LNCAP (cell line): Measurements from ENCODE around the gene DAD1.

Experiments
- TF ChIP-seq, protein P1 (sequence below): fragments of 450-650 bp; IDR thresholded peaks from 2 replicates; pipeline ENCODE4 v1.5.1; 2017; ENCODE audit warnings: mild to moderate bottlenecking

The DAD1 gene

DNA sequence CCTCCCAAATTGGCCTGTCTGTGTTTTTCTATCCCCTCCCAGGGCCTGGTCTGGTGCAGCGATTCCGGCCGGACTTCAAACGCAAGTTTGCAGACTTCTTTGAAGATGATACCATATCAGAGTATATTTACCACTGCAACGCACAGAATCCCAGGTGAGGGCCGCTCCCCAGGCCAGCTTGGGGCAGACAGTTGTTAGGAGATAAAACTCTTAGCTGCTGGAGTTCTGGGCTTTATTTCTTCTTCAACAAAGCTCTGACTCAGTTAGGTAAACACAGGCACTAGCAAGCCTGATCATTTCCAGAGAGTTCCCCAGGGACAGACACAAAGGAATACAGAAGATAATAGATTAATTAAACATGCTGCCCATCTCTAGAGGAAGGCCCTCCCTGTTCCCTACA is 17.4 kb upstream of the DAD1 start:
- TF ChIP-seq, protein P1, sequence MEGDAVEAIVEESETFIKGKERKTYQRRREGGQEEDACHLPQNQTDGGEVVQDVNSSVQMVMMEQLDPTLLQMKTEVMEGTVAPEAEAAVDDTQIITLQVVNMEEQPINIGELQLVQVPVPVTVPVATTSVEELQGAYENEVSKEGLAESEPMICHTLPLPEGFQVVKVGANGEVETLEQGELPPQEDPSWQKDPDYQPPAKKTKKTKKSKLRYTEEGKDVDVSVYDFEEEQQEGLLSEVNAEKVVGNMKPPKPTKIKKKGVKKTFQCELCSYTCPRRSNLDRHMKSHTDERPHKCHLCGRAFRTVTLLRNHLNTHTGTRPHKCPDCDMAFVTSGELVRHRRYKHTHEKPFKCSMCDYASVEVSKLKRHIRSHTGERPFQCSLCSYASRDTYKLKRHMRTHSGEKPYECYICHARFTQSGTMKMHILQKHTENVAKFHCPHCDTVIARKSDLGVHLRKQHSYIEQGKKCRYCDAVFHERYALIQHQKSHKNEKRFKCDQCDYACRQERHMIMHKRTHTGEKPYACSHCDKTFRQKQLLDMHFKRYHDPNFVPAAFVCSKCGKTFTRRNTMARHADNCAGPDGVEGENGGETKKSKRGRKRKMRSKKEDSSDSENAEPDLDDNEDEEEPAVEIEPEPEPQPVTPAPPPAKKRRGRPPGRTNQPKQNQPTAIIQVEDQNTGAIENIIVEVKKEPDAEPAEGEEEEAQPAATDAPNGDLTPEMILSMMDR = no peak

DNA sequence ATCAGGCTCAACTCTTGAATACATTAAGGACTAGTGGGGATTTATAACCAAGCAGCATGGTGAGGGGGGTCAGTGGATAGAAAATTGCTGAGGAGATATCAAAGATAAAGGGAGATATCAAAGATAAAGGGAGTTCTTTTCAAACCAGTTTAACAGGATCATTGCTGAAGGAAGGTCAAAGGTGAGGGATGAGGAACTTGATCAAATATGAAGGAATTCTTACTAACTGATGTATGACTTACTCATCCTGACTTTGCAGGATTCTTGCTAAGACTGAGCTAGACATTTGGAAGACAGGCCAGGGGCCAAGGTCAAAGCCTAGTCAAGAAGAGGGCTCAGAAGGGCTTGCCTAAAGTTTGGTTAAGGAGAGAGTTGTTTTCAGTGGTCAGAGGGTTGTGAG is 13.8 kb upstream of the DAD1 start:
- TF ChIP-seq, protein P1 = no peak

DNA sequence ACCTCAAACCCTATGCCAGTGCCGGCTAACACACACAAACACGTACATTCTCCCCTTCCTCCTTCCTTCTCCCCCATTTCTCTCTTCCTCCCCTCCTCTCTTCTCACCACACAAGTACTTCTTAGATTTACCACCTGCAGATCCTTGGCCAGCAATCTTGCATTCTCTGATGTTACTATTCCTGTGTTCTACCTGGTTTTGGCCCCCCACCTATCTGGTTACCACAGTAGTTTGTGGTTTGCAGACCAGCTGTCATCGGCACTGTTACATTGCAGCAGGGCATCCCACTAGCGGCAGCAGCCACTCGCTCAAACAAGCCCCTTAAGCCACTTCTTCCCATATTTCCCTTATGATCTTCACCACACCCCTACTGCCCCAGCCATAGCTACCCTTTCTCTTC is 13.0 kb upstream of the DAD1 start:
- TF ChIP-seq, protein P1 = no peak

DNA sequence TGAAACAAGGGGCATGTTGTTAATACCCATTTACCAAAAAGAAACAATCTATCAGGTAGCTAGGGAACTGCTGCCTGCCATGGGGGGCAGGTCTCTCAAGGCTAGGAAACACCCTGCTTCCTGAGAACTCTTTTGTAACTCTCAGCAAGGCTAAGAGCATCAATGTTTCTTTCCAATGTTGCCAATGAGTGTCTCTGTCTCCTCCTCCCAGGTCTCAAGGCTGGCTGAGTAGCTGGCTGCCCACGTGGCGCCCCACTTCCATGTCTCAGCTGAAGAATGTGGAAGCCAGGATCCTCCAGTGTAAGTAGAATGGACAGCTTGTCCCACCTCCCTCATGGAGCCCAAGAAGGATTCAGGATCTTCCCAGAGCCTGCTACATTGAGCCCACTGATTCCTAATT is 12.4 kb upstream of the DAD1 start:
- TF ChIP-seq, protein P1 = no peak

DNA sequence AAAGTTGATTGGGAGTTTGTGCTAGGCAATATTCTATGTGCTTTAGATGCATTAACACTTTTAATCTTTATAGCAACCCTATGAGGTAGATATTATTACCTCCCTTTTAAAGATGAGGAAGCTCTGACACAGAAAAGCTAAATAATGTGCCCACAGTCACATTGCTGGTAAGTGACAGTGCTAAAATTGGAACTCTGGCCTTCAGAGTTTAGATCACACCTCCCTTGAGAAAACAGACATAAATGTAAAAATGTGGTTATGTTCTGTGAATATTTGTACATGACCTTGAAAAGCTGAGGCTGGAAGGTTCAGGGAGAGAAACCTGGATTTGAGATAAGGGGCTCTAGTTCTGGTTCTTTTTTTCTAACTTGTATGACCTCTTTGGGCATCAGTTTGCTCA is 11.0 kb upstream of the DAD1 start:
- TF ChIP-seq, protein P1 = no peak

DNA sequence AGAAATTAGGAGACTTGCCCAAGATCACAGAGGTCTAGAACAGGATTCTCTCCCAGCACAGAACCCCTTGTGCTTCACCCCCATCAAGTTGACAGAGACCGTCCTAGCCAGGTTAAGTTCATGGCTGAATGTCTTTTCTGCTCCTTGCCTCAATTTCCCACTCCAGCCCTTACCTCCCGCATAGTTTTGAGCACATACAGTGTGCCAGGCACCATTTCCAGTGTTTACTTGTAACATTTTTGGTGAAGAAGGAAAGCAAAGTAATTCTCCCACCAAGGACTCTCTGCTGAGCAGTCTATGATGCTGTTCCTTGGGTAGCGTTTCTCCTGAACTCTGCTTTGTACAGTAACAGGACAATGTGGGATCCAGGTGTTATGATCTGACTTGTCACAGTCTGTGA is 10.3 kb upstream of the DAD1 start:
- TF ChIP-seq, protein P1 = no peak

DNA sequence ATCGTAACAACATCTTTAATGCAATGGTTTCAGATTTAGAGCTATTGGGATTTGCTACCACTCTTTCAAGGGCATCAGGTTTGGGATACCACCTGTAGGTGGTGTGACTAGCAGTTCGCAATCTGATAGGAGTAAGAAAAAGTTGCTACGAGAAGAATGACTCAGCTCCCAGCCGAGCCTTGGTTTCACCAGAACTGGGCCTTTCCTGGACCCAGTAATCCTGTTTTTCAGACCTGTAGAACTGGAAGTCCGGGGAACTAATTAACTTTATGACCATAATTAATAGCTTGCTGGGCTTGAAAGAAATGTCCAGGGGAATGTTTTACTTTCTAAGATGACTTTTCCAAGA is 9.8 kb upstream of the DAD1 start:
- TF ChIP-seq, protein P1 = peak; percentile 33; the same call in 1 of the 2 replicates

DNA sequence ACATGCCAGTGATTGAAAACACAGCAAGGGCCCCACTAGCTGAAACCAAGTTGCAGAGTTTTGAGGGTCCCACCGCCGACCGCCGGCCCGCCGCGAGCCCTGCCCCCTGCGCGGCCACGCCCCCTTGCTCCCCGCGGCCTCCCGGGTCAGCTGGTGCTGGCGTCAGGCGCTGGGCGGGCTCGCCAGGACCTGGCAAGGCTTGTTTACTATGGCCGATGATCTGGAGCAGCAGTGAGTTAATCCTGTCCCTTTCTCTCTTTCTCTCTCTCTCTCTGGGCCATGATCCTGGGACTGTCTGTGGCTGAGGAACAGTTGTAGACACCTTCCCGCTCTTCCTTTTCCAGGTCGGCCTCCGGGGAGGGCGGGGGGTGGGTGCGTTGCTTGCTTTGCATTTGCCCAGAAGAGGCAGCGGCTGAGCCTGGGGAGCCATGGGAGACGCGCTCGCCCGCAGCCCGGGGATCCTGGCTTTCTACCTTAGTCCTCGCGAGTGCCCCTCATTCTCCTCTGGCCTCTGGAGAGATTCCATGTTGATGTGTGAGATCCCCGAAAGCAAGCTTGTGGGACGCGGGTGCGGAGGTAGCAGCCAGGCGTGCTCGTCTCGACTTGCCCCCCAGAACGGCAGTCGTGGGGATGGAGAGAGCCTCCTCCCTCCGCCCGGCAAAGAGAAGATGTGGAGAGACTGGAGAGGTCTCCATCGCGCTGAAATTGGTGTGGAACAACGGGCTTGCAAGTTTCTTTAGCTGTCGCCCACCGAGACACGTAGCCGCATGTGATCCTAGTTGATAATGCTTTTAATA is 9.3 kb upstream of the DAD1 start, which contains the start of gene ABHD4:
TSS of gene ABHD4 (plus strand) at position 202 of the 797 bp plus-strand sequence. CDS start at position 209, 7 bp downstream.
- TF ChIP-seq, protein P1 = no peak
